ENCODE measurements around the gene PCDHGA10.
"Not testable (repeated sequence)": the region's sequence is repeated elsewhere in the genome, so short reads cannot be mapped to it uniquely, and the experiment has no call there.

GRCh38 chr5:141432726-141433125, 19.9 kb downstream of the PCDHGA10 start:
- TF ChIP-seq TAF1 (IDR thresholded peaks at IDR 0.05; ENCODE audit: low read depth, low read length); POLR2A (IDR thresholded peaks at IDR 0.05; ENCODE audit: control extremely low read depth in 1 of 2, low read depth in 2 of 2, low read length in 2 of 2); YY1 (IDR thresholded peaks at IDR 0.05; ENCODE audit: low read depth, low read length); MAFK (IDR thresholded peaks at IDR 0.05; ENCODE audit: low read depth, low read length); EP300 (IDR thresholded peaks at IDR 0.05; ENCODE audit: borderline replicate concordance in 1 of 2, low read depth in 2 of 2, low read length in 2 of 2); CTCF (IDR thresholded peaks at IDR 0.05; ENCODE audit: control extremely low read depth in 1 of 3, insufficient read depth in 1 of 3, low read depth in 1 of 3, low read length in 3 of 3); HDAC6 (IDR thresholded peaks at IDR 0.05; ENCODE audit: low read depth, low read length); FOSL1 (IDR thresholded peaks at IDR 0.05; ENCODE audit: insufficient read depth, low read depth, low read length); POLR2AphosphoS5 (IDR thresholded peaks at IDR 0.05; ENCODE audit: low read depth, low read length): not testable (repeated sequence)
